IMR-90 (cell line): ENCODE results near the gene STPG4. TPM values are rescaled to one million over a fixed set of nuclear protein-coding genes. Genes with fewer than 3 reads are reported as not detected.

Source experiments
- polyA plus RNA-seq, 3 experiments: library from polyadenylated mRNA; depleted of rRNA; stranded (reverse); fragments of >200 nt; gene quantifications; 2 replicates each; pipeline ENCODE4 v1.2.3, GENCODE V29; 2012; ENCODE audit warnings: low replicate concordance in 1 of 3
- total RNA-seq: library from RNA; depleted of rRNA; stranded (reverse); fragments of >200 nt; gene quantifications from 2 replicates; pipeline ENCODE4 v1.2.3, GENCODE V29; 2012; rRNA removed

STPG4 gene
- total and polyA plus RNA-seq, 2 of the 4 experiments (the other 2 are of a cell fraction) = 0.12 to 0.18 TPM

Other genes starting within 250 kb of the STPG4 start
- gene MCFD2, start 239.5 kb downstream of the STPG4 start, total RNA-seq = 177 and 219 TPM in 2 replicates
- 127 and 145 TPM in 2 replicates for gene MCFD2, start 239.5 kb downstream of the STPG4 start, polyA plus RNA-seq (2012; rRNA removed)
- 10.6 and 11.8 TPM in 2 replicates for gene TTC7A, start 214.1 kb downstream of the STPG4 start, total RNA-seq
- 23.0 and 23.9 TPM in 2 replicates for gene TTC7A, start 214.1 kb downstream of the STPG4 start, polyA plus RNA-seq (2012; rRNA removed)
- 290 and 1,344 TPM in 2 replicates for gene CALM2, start 21.2 kb upstream of the STPG4 start, total RNA-seq
- 774 and 970 TPM in 2 replicates for gene CALM2, start 21.2 kb upstream of the STPG4 start, polyA plus RNA-seq (2012; rRNA removed)
- gene EPCAM, start 214.0 kb upstream of the STPG4 start, total RNA-seq = 0.18 and 0.28 TPM in 2 replicates
- 0.09 and 0.27 TPM in 2 replicates for gene EPCAM, start 214.0 kb upstream of the STPG4 start, polyA plus RNA-seq (2012; rRNA removed)
- gene MSH2, start 247.8 kb upstream of the STPG4 start, total RNA-seq = 22.6 and 33.3 TPM in 2 replicates
- 10.7 and 13.8 TPM in 2 replicates for gene MSH2, start 247.8 kb upstream of the STPG4 start, polyA plus RNA-seq (2012; rRNA removed)